NB4 (cell line): ENCODE results near the gene RBMS3.

ENCODE experiments used
- DNase-seq: peaks from one replicate; pipeline ENCODE4 v3.0.0; 2010; ENCODE audit warnings: low read depth
- H3K4me3 ChIP-seq: one replicate; pipeline ENCODE4 v1.5.1; 2011; ENCODE audit warnings: mild to moderate bottlenecking, low read depth, low read length, moderate library complexity
- CTCF ChIP-seq: IDR thresholded peaks from one replicate; pipeline ENCODE4 v1.5.1; 2012; ENCODE audit warnings: low read depth, low read length
- MYC ChIP-seq: IDR thresholded peaks from 2 replicates; pipeline ENCODE4 v1.6.1; 2011; ENCODE audit warnings: low read depth, low read length
- POLR2A ChIP-seq: IDR thresholded peaks from 2 replicates; pipeline ENCODE4 v1.6.1; 2011; ENCODE audit warnings: mild to moderate bottlenecking; ENCODE audit not compliant: insufficient read length; ENCODE audit errors: extremely low read depth
- TF ChIP-seq, protein P1 (sequence below): IDR thresholded peaks from 2 replicates; pipeline ENCODE4 v1.6.1; 2011; ENCODE audit warnings: low read depth, low read length

The RBMS3 gene

GRCh38 chr3:29686889-29687592, 406.2 kb downstream of the RBMS3 start:
- no peak overlapping the region for H3K4me3 ChIP-seq
- no peak for DNase-seq

GRCh38 chr3:29690686-29691353, 409.9 kb downstream of the RBMS3 start:
- no peak overlapping the region for H3K4me3 ChIP-seq
- TF ChIP-seq POLR2A (no peak), CTCF (no peak), MYC (no peak)
- TF ChIP-seq, protein P1, sequence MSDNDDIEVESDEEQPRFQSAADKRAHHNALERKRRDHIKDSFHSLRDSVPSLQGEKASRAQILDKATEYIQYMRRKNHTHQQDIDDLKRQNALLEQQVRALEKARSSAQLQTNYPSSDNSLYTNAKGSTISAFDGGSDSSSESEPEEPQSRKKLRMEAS: no peak
- no peak for DNase-seq

More at GRCh38 chr3:29686889-29687592, 406.2 kb downstream of the RBMS3 start:
- TF ChIP-seq POLR2A (no peak), CTCF (no peak)

DNA sequence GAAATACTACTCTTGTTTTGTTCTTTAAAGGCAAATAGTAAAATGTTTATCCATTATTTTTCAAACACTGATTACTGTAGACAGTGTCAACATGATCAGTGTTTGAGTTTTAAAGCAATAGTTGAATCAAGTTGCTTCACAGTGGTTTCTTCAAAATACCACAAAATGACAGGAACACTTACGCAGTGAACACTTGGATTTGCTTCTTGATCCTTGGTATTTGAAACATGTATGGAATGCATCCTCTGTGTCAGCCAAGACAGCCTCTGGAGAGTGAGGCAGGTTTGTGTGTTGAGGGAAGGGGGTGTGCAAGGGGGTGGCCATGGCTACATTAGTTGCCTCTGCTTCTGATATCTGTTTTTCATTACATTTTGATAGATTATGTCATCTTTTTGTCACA, 413.0 kb downstream of the RBMS3 start:
- DNase-seq: no peak
- TF ChIP-seq CTCF (no peak), MYC (no peak), POLR2A (no peak)
- TF ChIP-seq, protein P1: no peak
- no peak overlapping the region for H3K4me3 ChIP-seq

DNA sequence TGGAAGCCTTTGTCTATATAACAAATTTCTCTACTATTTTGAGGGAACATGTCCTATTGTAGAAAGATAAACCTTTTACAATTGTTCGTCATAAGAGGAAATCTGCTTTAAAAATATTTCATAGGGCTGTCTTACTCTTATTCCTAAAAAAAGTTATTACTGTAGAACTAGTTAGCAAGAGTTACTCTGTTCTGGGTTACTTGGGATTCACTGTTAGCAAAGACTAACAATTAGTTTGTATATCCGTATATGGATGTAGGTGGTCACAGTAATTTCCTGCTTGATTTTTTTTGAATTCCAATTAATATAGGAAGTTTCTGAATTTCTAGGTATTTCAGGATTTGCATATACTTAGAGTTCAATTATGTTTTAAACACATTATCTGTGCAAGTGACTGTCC, 413.5 kb downstream of the RBMS3 start:
- TF ChIP-seq CTCF (no peak), POLR2A (no peak), MYC (no peak)
- TF ChIP-seq, protein P1: no peak
- no peak for DNase-seq
- no peak overlapping the region for H3K4me3 ChIP-seq

- TF ChIP-seq POLR2A (no peak), CTCF (no peak), MYC (no peak)
- TF ChIP-seq, protein P1: no peak
- no peak overlapping the region for H3K4me3 ChIP-seq
- DNase-seq: no peak
Measured at GRCh38 chr3:29694783-29695182, 413.9 kb downstream of the RBMS3 start.

GRCh38 chr3:29695201-29695600, 414.3 kb downstream of the RBMS3 start:
- no peak for TF ChIP-seq POLR2A
- TF ChIP-seq, protein P1: no peak
- TF ChIP-seq MYC: no peak
- no peak for TF ChIP-seq CTCF
- no peak overlapping the region for H3K4me3 ChIP-seq
- no peak for DNase-seq
